GM18498 (cell line): ENCODE data around the gene RALGAPA1.

Source experiments
- ATAC-seq: cut with Tn5 transposase; IDR thresholded peaks from one replicate; pipeline ENCODE4 v1.9.1; 2021; ENCODE audit warnings: mild to moderate bottlenecking, moderate library complexity; ENCODE audit not compliant: unreplicated experiment

The RALGAPA1 gene

GRCh38 chr14:35704793-35705493, 104.2 kb downstream of the RALGAPA1 start:
- no peak for ATAC-seq

GRCh38 chr14:35701531-35701930, 107.6 kb downstream of the RALGAPA1 start:
- no peak for ATAC-seq

GRCh38 chr14:35699791-35700444, 109.2 kb downstream of the RALGAPA1 start:
- no peak for ATAC-seq

- no peak for ATAC-seq
Measured at GRCh38 chr14:35696575-35696974, 112.5 kb downstream of the RALGAPA1 start.

- ATAC-seq = no peak
Measured at GRCh38 chr14:35696119-35696518, 113.0 kb downstream of the RALGAPA1 start.

- no peak for ATAC-seq
Measured at GRCh38 chr14:35695647-35696046, 113.4 kb downstream of the RALGAPA1 start.

- no peak for ATAC-seq
Measured at GRCh38 chr14:35695072-35695471, 114.0 kb downstream of the RALGAPA1 start.

GRCh38 chr14:35689000-35689460, 120.1 kb downstream of the RALGAPA1 start:
- ATAC-seq = peak; percentile 65

GRCh38 chr14:35688126-35688826, 120.8 kb downstream of the RALGAPA1 start:
- ATAC-seq = peak; percentile 31

GRCh38 chr14:35687335-35687939, 121.7 kb downstream of the RALGAPA1 start:
- ATAC-seq = peak; percentile 43

GRCh38 chr14:35683688-35684087, 125.4 kb downstream of the RALGAPA1 start:
- ATAC-seq = peak; percentile 52

GRCh38 chr14:35682802-35683201, 126.3 kb downstream of the RALGAPA1 start:
- no peak for ATAC-seq

- ATAC-seq = no peak
Measured at GRCh38 chr14:35678403-35679028, 130.6 kb downstream of the RALGAPA1 start.

- ATAC-seq = no peak
Measured at GRCh38 chr14:35669782-35670181, 139.3 kb downstream of the RALGAPA1 start.

- no peak for ATAC-seq
Measured at GRCh38 chr14:35666429-35667043, 142.6 kb downstream of the RALGAPA1 start.

- ATAC-seq = no peak
Measured at GRCh38 chr14:35661875-35662274, 147.2 kb downstream of the RALGAPA1 start.

- no peak for ATAC-seq
Measured at GRCh38 chr14:35653045-35653444, 156.1 kb downstream of the RALGAPA1 start.

- no peak for ATAC-seq
Measured at GRCh38 chr14:35643513-35643912, 165.6 kb downstream of the RALGAPA1 start.

- ATAC-seq = no peak
Measured at GRCh38 chr14:35637851-35638250, 171.2 kb downstream of the RALGAPA1 start.

GRCh38 chr14:35637269-35637668, 171.8 kb downstream of the RALGAPA1 start:
- ATAC-seq = no peak
